ENCODE data around the gene ITPKB.
A peak's percentile ranks its signal among the peaks of the same experiment; 100 is the strongest.

ITPKB gene

GRCh38 chr1:226586650-226587422 lies 152.2 kb downstream of the ITPKB start:
- peaks cover 0 to 39% (median 2%) of the 10 kb centered on the region in 3 experiments for H3K27me3 ChIP-seq (ENCODE audit: control insufficient read depth in 3 of 3, insufficient read depth in 3 of 3, low read depth in 1 of 3, low read length in 3 of 3)
- no peak overlapping the region for H2BK12ac ChIP-seq (ENCODE audit: low read length)
- no peak overlapping the region for H2BK5ac ChIP-seq (ENCODE audit: low read length)
- no peak overlapping the region for H2AFZ ChIP-seq (ENCODE audit: low read length)
- no peak overlapping the region for H2AK5ac ChIP-seq (ENCODE audit: low read depth, low read length)
- H3K4me3 ChIP-seq (ENCODE audit: low read length in 2 of 2), result no peak overlapping the region
- no peak overlapping the region for H3K18ac ChIP-seq (ENCODE audit: low read length)
- H3K23ac ChIP-seq (ENCODE audit: low read depth, low read length, poor library complexity), result peak overlapping the region; percentile 16
- H4K91ac ChIP-seq (ENCODE audit: low read depth, low read length, poor library complexity), result no peak overlapping the region
- no peak overlapping the region for H3K4me2 ChIP-seq (ENCODE audit: insufficient read depth, low read length, poor library complexity, severe bottlenecking)
- no peaks in the 10 kb centered on the region for H3K79me1 ChIP-seq (ENCODE audit: low read depth, low read length)
- H4K8ac ChIP-seq (ENCODE audit: low read depth, low read length), result no peak overlapping the region
- peaks cover 0 to 4% of the 10 kb centered on the region in 2 donors for H3K4me1 ChIP-seq (ENCODE audit: control insufficient read depth in 2 of 2, insufficient read depth in 1 of 2, low read depth in 1 of 2, low read length in 2 of 2)
- no peak overlapping the region for H3K14ac ChIP-seq (ENCODE audit: low read length)
- no peaks in the 10 kb centered on the region for H3K36me3 ChIP-seq (replicated peaks in 1 of 2; ENCODE audit: control insufficient read depth in 2 of 2, insufficient read depth in 2 of 2, low read length in 2 of 2)
- H3K9ac ChIP-seq (ENCODE audit: low read depth, low read length, poor library complexity), result peak overlapping the region; percentile 9
- no CpG with 5 or more reads among the region's 16 CpGs for WGBS, 2 donors (ENCODE audit: extremely low coverage in 2 of 2, insufficient read length in 2 of 2, insufficient replicate concordance in 1 of 2)
- no peak for DNase-seq (ENCODE audit: low spot score)
- H2BK15ac ChIP-seq (ENCODE audit: low read length), result no peak overlapping the region
- H3K4ac ChIP-seq (ENCODE audit: low read length), result no peak overlapping the region
- no peak overlapping the region for H3K27ac ChIP-seq (replicated peaks; ENCODE audit: low read length)
- H2BK120ac ChIP-seq (ENCODE audit: low read depth, low read length), result no peak overlapping the region
- H3K9me3 ChIP-seq (replicated peaks in 1 of 2; ENCODE audit: control insufficient read depth in 2 of 2, insufficient read depth in 1 of 2, low read depth in 1 of 2, low read length in 2 of 2), result no peaks in the 10 kb centered on the region

- H3K18ac ChIP-seq (ENCODE audit: low read length), result peak overlapping the region; percentile 39
- H2AFZ ChIP-seq (ENCODE audit: low read length), result no peak overlapping the region
- H2BK120ac ChIP-seq (ENCODE audit: low read depth, low read length), result no peak overlapping the region
- H3K4ac ChIP-seq (ENCODE audit: low read length), result no peak overlapping the region
- no CpG with 5 or more reads among the region's 7 CpGs for WGBS, 2 donors (ENCODE audit: extremely low coverage in 2 of 2, insufficient read length in 2 of 2, insufficient replicate concordance in 1 of 2)
- H3K79me1 ChIP-seq (ENCODE audit: low read depth, low read length), result no peaks in the 10 kb centered on the region
- H3K9me3 ChIP-seq (replicated peaks in 1 of 2; ENCODE audit: control insufficient read depth in 2 of 2, insufficient read depth in 1 of 2, low read depth in 1 of 2, low read length in 2 of 2), result no peaks in the 10 kb centered on the region
- H3K4me1 ChIP-seq (ENCODE audit: control insufficient read depth in 2 of 2, insufficient read depth in 1 of 2, low read depth in 1 of 2, low read length in 2 of 2), result peaks cover 0 to 4% of the 10 kb centered on the region in 2 donors
- no peak overlapping the region for H3K23ac ChIP-seq (ENCODE audit: low read depth, low read length, poor library complexity)
- peak overlapping the region; percentile 9 for H3K14ac ChIP-seq (ENCODE audit: low read length)
- no peak overlapping the region for H3K27ac ChIP-seq (replicated peaks; ENCODE audit: low read length)
- H3K4me3 ChIP-seq (ENCODE audit: low read length in 2 of 2), result no peak overlapping the region
- no peak overlapping the region for H2BK15ac ChIP-seq (ENCODE audit: low read length)
- no peak overlapping the region for H2AK5ac ChIP-seq (ENCODE audit: low read depth, low read length)
- no peak overlapping the region for H2BK12ac ChIP-seq (ENCODE audit: low read length)
- H4K8ac ChIP-seq (ENCODE audit: low read depth, low read length), result no peak overlapping the region
- no peak overlapping the region for H2BK5ac ChIP-seq (ENCODE audit: low read length)
- DNase-seq (ENCODE audit: low spot score), result no peak
- H3K9ac ChIP-seq (ENCODE audit: low read depth, low read length, poor library complexity), result no peak overlapping the region
- no peak overlapping the region for H4K91ac ChIP-seq (ENCODE audit: low read depth, low read length, poor library complexity)
- H3K36me3 ChIP-seq (replicated peaks in 1 of 2; ENCODE audit: control insufficient read depth in 2 of 2, insufficient read depth in 2 of 2, low read length in 2 of 2), result no peaks in the 10 kb centered on the region
- H3K4me2 ChIP-seq (ENCODE audit: insufficient read depth, low read length, poor library complexity, severe bottlenecking), result no peak overlapping the region
- H3K27me3 ChIP-seq (ENCODE audit: control insufficient read depth in 3 of 3, insufficient read depth in 3 of 3, low read depth in 1 of 3, low read length in 3 of 3), result peaks cover 0 to 36% (median 2%) of the 10 kb centered on the region in 3 experiments
Measured at GRCh38 chr1:226586116-226586515, 153.0 kb downstream of the ITPKB start.

- Histone ChIP-seq H3K27ac (replicated peaks; ENCODE audit: low read length) (no peak overlapping the region), H2AFZ (ENCODE audit: low read length) (no peak overlapping the region), H3K79me1 (ENCODE audit: low read depth, low read length) (no peaks in the 10 kb centered on the region), H3K4me1 (ENCODE audit: control insufficient read depth in 2 of 2, insufficient read depth in 1 of 2, low read depth in 1 of 2, low read length in 2 of 2) (no peaks in the 10 kb centered on the region), H3K4me3 (ENCODE audit: low read length in 2 of 2) (no peak overlapping the region), H3K9me3 (replicated peaks in 1 of 2; ENCODE audit: control insufficient read depth in 2 of 2, insufficient read depth in 1 of 2, low read depth in 1 of 2, low read length in 2 of 2) (no peaks in the 10 kb centered on the region), H2BK12ac (ENCODE audit: low read length) (no peak overlapping the region), H2BK15ac (ENCODE audit: low read length) (no peak overlapping the region), H3K4me2 (ENCODE audit: insufficient read depth, low read length, poor library complexity, severe bottlenecking) (no peak overlapping the region), H3K27me3 (ENCODE audit: control insufficient read depth in 3 of 3, insufficient read depth in 3 of 3, low read depth in 1 of 3, low read length in 3 of 3) (peaks cover 0 to 26% (median 0%) of the 10 kb centered on the region in 3 experiments), H4K91ac (ENCODE audit: low read depth, low read length, poor library complexity) (no peak overlapping the region), H3K4ac (ENCODE audit: low read length) (no peak overlapping the region), H3K23ac (ENCODE audit: low read depth, low read length, poor library complexity) (no peak overlapping the region), H2AK5ac (ENCODE audit: low read depth, low read length) (no peak overlapping the region), H3K36me3 (replicated peaks in 1 of 2; ENCODE audit: control insufficient read depth in 2 of 2, insufficient read depth in 2 of 2, low read length in 2 of 2) (no peaks in the 10 kb centered on the region), H2BK120ac (ENCODE audit: low read depth, low read length) (no peak overlapping the region), H3K9ac (ENCODE audit: low read depth, low read length, poor library complexity) (no peak overlapping the region), H2BK5ac (ENCODE audit: low read length) (no peak overlapping the region), H3K18ac (ENCODE audit: low read length) (no peak overlapping the region), H3K14ac (ENCODE audit: low read length) (no peak overlapping the region), H4K8ac (ENCODE audit: low read depth, low read length) (no peak overlapping the region)
- no CpG with 5 or more reads among the region's 3 CpGs for WGBS, 2 donors (ENCODE audit: extremely low coverage in 2 of 2, insufficient read length in 2 of 2, insufficient replicate concordance in 1 of 2)
- no peak for DNase-seq (ENCODE audit: low spot score)
Measured at GRCh38 chr1:226584164-226584563, 154.9 kb downstream of the ITPKB start.

GRCh38 chr1:226582966-226583365 lies 156.1 kb downstream of the ITPKB start:
- Histone ChIP-seq H3K27me3 (ENCODE audit: control insufficient read depth in 3 of 3, insufficient read depth in 3 of 3, low read depth in 1 of 3, low read length in 3 of 3) (peaks cover 0 to 27% (median 0%) of the 10 kb centered on the region in 3 experiments), H2BK5ac (ENCODE audit: low read length) (no peak overlapping the region), H3K4me3 (ENCODE audit: low read length in 2 of 2) (no peak overlapping the region), H4K91ac (ENCODE audit: low read depth, low read length, poor library complexity) (no peak overlapping the region), H3K36me3 (replicated peaks in 1 of 2; ENCODE audit: control insufficient read depth in 2 of 2, insufficient read depth in 2 of 2, low read length in 2 of 2) (no peaks in the 10 kb centered on the region), H4K8ac (ENCODE audit: low read depth, low read length) (no peak overlapping the region), H2BK15ac (ENCODE audit: low read length) (no peak overlapping the region), H2BK12ac (ENCODE audit: low read length) (no peak overlapping the region), H3K79me1 (ENCODE audit: low read depth, low read length) (no peaks in the 10 kb centered on the region), H3K9ac (ENCODE audit: low read depth, low read length, poor library complexity) (no peak overlapping the region), H3K4me2 (ENCODE audit: insufficient read depth, low read length, poor library complexity, severe bottlenecking) (no peak overlapping the region), H3K23ac (ENCODE audit: low read depth, low read length, poor library complexity) (no peak overlapping the region), H3K4ac (ENCODE audit: low read length) (no peak overlapping the region), H3K18ac (ENCODE audit: low read length) (no peak overlapping the region), H2AFZ (ENCODE audit: low read length) (no peak overlapping the region), H2BK120ac (ENCODE audit: low read depth, low read length) (no peak overlapping the region), H3K9me3 (replicated peaks in 1 of 2; ENCODE audit: control insufficient read depth in 2 of 2, insufficient read depth in 1 of 2, low read depth in 1 of 2, low read length in 2 of 2) (no peaks in the 10 kb centered on the region), H3K14ac (ENCODE audit: low read length) (no peak overlapping the region), H2AK5ac (ENCODE audit: low read depth, low read length) (no peak overlapping the region), H3K27ac (replicated peaks; ENCODE audit: low read length) (no peak overlapping the region), H3K4me1 (ENCODE audit: control insufficient read depth in 2 of 2, insufficient read depth in 1 of 2, low read depth in 1 of 2, low read length in 2 of 2) (peaks cover under 1% of the 10 kb centered on the region in 2 donors)
- DNase-seq (ENCODE audit: low spot score), result no peak
- WGBS, 2 donors (ENCODE audit: extremely low coverage in 2 of 2, insufficient read length in 2 of 2, insufficient replicate concordance in 1 of 2), result no CpG with 5 or more reads among the region's 3 CpGs
